Fibroblast of lung (primary cell): ENCODE results near the gene PDE11A.

Experiments
- EZH2 ChIP-seq: IDR thresholded peaks from 2 replicates; pipeline ENCODE4 v1.5.1; 2012; ENCODE audit warnings: low read length, control low read depth, mild to moderate bottlenecking; ENCODE audit errors: missing control alignments
- TF ChIP-seq, protein P1 (sequence below), 2 donors: IDR thresholded peaks in 1 of 2; conservative IDR thresholded peaks in 1 of 2; 1 replicate in 1 of 2; 2 replicates in 1 of 2; pipeline ENCODE4 v1.5.1; 2011 to 2012; ENCODE audit warnings: low read length in 2 of 2, control low read depth in 1 of 2, inconsistent platforms in 1 of 2, low read depth in 1 of 2, mild to moderate bottlenecking in 1 of 2

DNA sequence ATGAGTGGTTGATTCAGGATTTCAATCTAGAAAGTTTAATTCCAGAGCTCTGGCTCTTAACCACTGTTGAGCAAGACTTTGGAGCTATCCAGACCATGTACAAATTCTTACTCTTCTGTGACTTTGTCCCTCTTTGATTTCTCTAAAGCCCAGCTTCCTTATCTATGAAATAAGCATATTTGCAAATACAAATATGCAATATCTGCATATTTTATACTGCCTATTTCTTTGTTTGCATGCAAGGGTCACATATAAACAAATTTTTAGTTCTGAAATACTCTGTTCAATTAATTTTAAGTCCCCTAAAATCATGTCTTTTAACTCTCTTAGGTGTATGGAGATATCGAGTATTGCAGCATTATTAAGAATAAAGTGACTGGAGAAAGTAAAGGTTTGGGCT lies 45.1 kb upstream of the PDE11A start:
- TF ChIP-seq, protein P1, sequence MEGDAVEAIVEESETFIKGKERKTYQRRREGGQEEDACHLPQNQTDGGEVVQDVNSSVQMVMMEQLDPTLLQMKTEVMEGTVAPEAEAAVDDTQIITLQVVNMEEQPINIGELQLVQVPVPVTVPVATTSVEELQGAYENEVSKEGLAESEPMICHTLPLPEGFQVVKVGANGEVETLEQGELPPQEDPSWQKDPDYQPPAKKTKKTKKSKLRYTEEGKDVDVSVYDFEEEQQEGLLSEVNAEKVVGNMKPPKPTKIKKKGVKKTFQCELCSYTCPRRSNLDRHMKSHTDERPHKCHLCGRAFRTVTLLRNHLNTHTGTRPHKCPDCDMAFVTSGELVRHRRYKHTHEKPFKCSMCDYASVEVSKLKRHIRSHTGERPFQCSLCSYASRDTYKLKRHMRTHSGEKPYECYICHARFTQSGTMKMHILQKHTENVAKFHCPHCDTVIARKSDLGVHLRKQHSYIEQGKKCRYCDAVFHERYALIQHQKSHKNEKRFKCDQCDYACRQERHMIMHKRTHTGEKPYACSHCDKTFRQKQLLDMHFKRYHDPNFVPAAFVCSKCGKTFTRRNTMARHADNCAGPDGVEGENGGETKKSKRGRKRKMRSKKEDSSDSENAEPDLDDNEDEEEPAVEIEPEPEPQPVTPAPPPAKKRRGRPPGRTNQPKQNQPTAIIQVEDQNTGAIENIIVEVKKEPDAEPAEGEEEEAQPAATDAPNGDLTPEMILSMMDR (conservative IDR thresholded peaks at IDR 0.05 in 1 of 2, IDR thresholded peaks at IDR 0.05 in 1 of 2; ENCODE audit: low read depth in 1 of 2, low read length in 2 of 2): no peak
- no peak for TF ChIP-seq EZH2
